OCI-LY7 (cell line): ENCODE data around the gene SQOR. TPM values are rescaled to one million over a fixed set of nuclear protein-coding genes. Genes with fewer than 3 reads are reported as not detected.
A peak's percentile ranks its signal among the peaks of the same experiment; 100 is the strongest.
"Not testable (repeated sequence)": the region's sequence is repeated elsewhere in the genome, so short reads cannot be mapped to it uniquely, and the experiment has no call there.

Source experiments
- BruUV-seq: library from RNA; stranded (reverse); fragments of 400-500 nt; replicated peaks from 2 replicates; lab custom pipeline; 2021; lab: Mats Ljungman, UMichigan
- CTCF ChIA-PET: fragments of 300-600 bp; sonication (Branson Sonifier 250); formaldehyde crosslinking; loops from one replicate; lab custom pipeline; 2022; ENCODE audit warnings: antibody characterized with exemption; ENCODE audit not compliant: unreplicated experiment; lab: Charles Lee
- POLR2A ChIA-PET: fragments of 300-600 bp; sonication (Branson Sonifier 250); formaldehyde crosslinking; loops from one replicate; lab custom pipeline; 2022; ENCODE audit warnings: antibody characterized with exemption; lab: Charles Lee
- DNase-seq: peaks from one replicate; pipeline ENCODE4 v3.0.0-alpha.2; 2015; ENCODE audit warnings: low spot score
- H2AFZ ChIP-seq: fragments of 200-600 bp; sonication (generic), shearing (Covaris generic); 2 replicates; pipeline ENCODE4 v1.6.1; 2014; ENCODE audit warnings: mild to moderate bottlenecking, antibody characterized with exemption, low read length, moderate library complexity
- H3K27ac ChIP-seq: fragments of 200-600 bp; sonication (generic); 2 replicates; pipeline ENCODE4 v1.5.1; 2014; ENCODE audit warnings: mixed run types, low read depth, mild to moderate bottlenecking, moderate library complexity, low read length, inconsistent platforms; ENCODE audit not compliant: poor library complexity, severe bottlenecking
- H3K36me3 ChIP-seq: fragments of 200-600 bp; sonication (generic); 2 replicates; pipeline ENCODE4 v1.6.1; 2014; ENCODE audit warnings: mild to moderate bottlenecking, antibody characterized with exemption, low read length, moderate library complexity, mixed read lengths; ENCODE audit not compliant: insufficient read depth
- H3K4me1 ChIP-seq: fragments of 200-600 bp; sonication (generic); 2 replicates; pipeline ENCODE4 v1.5.1; 2014; ENCODE audit warnings: mild to moderate bottlenecking, low read length; ENCODE audit not compliant: insufficient read depth, poor library complexity, severe bottlenecking
- H3K4me2 ChIP-seq: fragments of 200-600 bp; sonication (generic); 2 replicates; pipeline ENCODE4 v1.6.1; 2014; ENCODE audit warnings: mild to moderate bottlenecking, low read length
- H3K4me3 ChIP-seq: fragments of 200-600 bp; sonication (generic); 2 replicates; pipeline ENCODE4 v1.5.1; 2014; ENCODE audit warnings: mild to moderate bottlenecking, low read depth, low read length; ENCODE audit not compliant: poor library complexity, severe bottlenecking
- H3K79me2 ChIP-seq: fragments of 200-600 bp; sonication (generic); 2 replicates; pipeline ENCODE4 v1.6.1; 2016; ENCODE audit warnings: low read depth, mild to moderate bottlenecking, low read length, moderate library complexity, mixed read lengths; ENCODE audit not compliant: insufficient read depth
- H3K9me2 ChIP-seq: fragments of 200-600 bp; sonication (generic); 2 replicates; pipeline ENCODE4 v1.6.1; 2016; ENCODE audit warnings: mild to moderate bottlenecking, low read length, mixed read lengths; ENCODE audit not compliant: insufficient read depth
- H3K9me3 ChIP-seq: fragments of 200-600 bp; sonication (generic); 2 replicates; pipeline ENCODE4 v1.6.1; 2014; ENCODE audit warnings: mild to moderate bottlenecking, mixed run types, low read length, mixed read lengths
- H4K20me1 ChIP-seq: fragments of 200-600 bp; sonication (generic); 2 replicates; pipeline ENCODE4 v1.6.1; 2014; ENCODE audit warnings: mild to moderate bottlenecking, antibody characterized with exemption, low read length, moderate library complexity, mixed read lengths; ENCODE audit not compliant: insufficient read depth
- EZH2phosphoT487 ChIP-seq: fragments of 200-600 bp; sonication (generic); IDR thresholded peaks from 2 replicates; pipeline ENCODE4 v1.6.1; 2018; ENCODE audit warnings: low read depth, borderline replicate concordance, mild to moderate bottlenecking, mixed run types, antibody characterized with exemption, low read length, moderate library complexity, mixed read lengths
- intact Hi-C: fragments of 100-400 bp; cut with micrococcal nuclease; formaldehyde crosslinking; loops from one replicate; pipeline ENCODE4 v1.10.0; 2022; ENCODE audit not compliant: unreplicated experiment
- total RNA-seq, 2 experiments: library from RNA; depleted of rRNA in 1 of 2; stranded (reverse); fragments of >200 nt in 1 of 2; shearing (Covaris generic) in 1 of 2; gene quantifications; 2 replicates each; pipeline ENCODE4 v1.2.3, GENCODE V29; 2014 to 2022
- TF ChIP-seq, protein P1 (sequence below): fragments of 200-600 bp; sonication (generic); conservative IDR thresholded peaks from 2 replicates; pipeline ENCODE4 v1.5.1; 2014; ENCODE audit warnings: mild to moderate bottlenecking, antibody characterized with exemption, low read length, moderate library complexity, mixed read lengths

Gene SQOR
- total RNA-seq, 2 experiments from 2014 or later: 0.42 to 1.8 TPM

DNA sequence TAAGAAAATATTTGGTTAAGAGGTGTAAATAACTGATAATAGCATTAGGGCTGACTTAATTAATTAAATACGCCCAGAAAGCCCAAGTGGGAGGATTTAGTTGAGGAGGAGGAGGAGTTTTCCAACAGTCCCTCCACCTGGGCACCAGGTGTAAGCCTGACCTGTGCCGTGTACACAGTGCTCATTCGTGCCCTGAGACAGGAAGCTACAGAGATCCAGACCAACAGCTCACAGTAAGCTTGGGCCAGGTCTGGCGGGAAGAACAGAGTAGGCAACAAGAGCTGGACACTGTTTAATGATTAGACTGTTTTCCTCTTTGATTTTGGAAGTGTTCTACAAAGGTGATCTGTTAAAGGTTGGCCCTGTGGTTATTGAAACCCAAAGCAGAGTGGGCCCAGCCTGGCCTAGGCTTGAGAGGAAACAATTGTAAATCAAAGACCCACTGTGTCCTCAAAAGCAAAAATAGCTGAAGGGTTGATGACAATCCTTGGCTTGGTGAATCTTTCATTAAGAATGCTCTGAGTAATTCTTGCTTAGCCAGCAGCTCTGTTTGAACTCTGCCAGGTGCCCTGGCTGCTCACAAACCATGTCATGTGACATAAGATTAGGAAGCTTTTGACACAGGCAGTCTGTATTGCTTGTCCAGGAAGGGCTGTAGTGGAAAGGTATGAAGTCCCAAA lies 13.8 kb downstream of the SQOR start:
- Histone ChIP-seq H3K4me3 (no peak overlapping the region), H2AFZ (0 out of 2 replicates have a peak overlapping the region, but pooled peaks have one; percentile 8), H3K9me2 (no peaks in the 10 kb centered on the region), H3K79me2 (no peaks in the 10 kb centered on the region), H3K9me3 (no peaks in the 10 kb centered on the region), H3K4me2 (no peak overlapping the region), H3K4me1 (no peaks in the 10 kb centered on the region), H3K27ac (no peak overlapping the region), H3K36me3 (no peaks in the 10 kb centered on the region), H4K20me1 (no peaks in the 10 kb centered on the region)
- ChIA-PET POLR2A (interaction anchor here (0.5 to 1.2 kb wide), 3 partner anchors 9 to 1239 kb away, joined by 3 to 11 read pairs (median 3); no protein-coding TSS in a partner anchor), CTCF (no interaction called here)
- no peak for DNase-seq
- BruUV-seq: no TSS peak
- intact Hi-C loops: no loop called here
- TF ChIP-seq EZH2phosphoT487: no peak
- TF ChIP-seq, protein P1, sequence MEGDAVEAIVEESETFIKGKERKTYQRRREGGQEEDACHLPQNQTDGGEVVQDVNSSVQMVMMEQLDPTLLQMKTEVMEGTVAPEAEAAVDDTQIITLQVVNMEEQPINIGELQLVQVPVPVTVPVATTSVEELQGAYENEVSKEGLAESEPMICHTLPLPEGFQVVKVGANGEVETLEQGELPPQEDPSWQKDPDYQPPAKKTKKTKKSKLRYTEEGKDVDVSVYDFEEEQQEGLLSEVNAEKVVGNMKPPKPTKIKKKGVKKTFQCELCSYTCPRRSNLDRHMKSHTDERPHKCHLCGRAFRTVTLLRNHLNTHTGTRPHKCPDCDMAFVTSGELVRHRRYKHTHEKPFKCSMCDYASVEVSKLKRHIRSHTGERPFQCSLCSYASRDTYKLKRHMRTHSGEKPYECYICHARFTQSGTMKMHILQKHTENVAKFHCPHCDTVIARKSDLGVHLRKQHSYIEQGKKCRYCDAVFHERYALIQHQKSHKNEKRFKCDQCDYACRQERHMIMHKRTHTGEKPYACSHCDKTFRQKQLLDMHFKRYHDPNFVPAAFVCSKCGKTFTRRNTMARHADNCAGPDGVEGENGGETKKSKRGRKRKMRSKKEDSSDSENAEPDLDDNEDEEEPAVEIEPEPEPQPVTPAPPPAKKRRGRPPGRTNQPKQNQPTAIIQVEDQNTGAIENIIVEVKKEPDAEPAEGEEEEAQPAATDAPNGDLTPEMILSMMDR: no peak

DNA sequence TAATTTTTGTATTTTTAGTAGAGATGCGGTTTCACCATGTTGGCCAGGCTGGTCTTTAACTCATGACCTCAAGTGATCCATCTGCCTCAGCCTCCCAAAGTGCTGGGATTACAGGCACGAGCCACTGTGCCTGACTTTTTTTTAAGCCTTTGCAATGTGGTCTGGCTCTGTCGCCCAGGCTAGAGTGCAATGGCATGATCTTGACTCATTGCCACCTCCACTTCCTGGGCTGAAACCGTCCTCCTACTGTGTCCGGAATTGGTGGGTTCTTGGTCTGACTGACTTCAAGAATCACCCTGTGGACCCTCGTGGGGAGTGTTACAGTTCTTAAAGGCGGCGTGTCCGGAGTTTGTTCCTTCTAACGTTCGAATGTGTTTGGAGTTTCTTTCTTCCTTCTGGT lies 15.2 kb downstream of the SQOR start:
- H3K9me2 ChIP-seq, CTCF ChIA-PET, POLR2A ChIA-PET, H3K4me2 ChIP-seq, H3K36me3 ChIP-seq, H2AFZ ChIP-seq, H4K20me1 ChIP-seq, BruUV-seq, H3K4me1 ChIP-seq, H3K9me3 ChIP-seq, H3K4me3 ChIP-seq, intact Hi-C loops, H3K79me2 ChIP-seq, H3K27ac ChIP-seq, DNase-seq: not testable (repeated sequence)

DNA sequence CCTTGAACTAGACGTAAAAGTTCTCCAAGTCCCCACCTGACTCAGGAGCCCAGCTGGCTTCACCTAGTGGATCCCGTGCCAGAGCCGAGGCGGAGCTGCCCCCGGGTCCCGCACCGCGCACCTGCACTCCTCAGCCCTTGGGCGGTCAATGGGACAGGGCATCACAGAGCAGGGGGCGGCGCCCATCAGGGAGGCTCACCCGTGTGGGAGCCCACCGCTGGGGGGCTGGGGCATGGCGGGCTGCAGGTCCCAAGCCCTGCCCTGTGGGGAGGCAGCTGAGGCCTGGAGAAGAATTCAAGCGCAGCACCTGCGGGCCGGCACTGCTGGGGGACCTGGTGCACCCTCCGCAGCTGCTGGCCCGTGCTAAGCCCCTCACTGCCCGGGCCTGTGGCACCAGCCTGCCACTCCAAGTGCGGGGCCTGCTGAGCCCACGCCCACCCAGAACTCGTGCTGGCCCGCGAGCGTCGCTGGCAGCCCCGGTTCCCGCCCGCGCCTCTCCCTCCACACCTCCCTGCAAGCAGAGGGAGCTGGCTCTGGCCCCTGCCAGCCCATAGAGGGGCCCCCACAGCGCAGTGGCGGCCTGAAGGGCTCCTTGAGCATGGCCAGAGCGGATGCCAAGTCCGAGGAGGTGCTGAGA lies 16.2 kb downstream of the SQOR start:
- no TSS peak for BruUV-seq
- TF ChIP-seq, protein P1: no peak
- no peak for TF ChIP-seq EZH2phosphoT487
- Histone ChIP-seq H3K36me3 (no peaks in the 10 kb centered on the region), H2AFZ (no peak overlapping the region), H3K27ac (no peak overlapping the region), H3K4me3 (no peak overlapping the region), H3K79me2 (no peaks in the 10 kb centered on the region), H3K4me1 (no peaks in the 10 kb centered on the region), H3K9me3 (no peaks in the 10 kb centered on the region), H3K9me2 (no peaks in the 10 kb centered on the region), H4K20me1 (no peaks in the 10 kb centered on the region), H3K4me2 (no peak overlapping the region)
- DNase-seq: no peak
- POLR2A ChIA-PET: no interaction called here
- intact Hi-C loops: no loop called here
- CTCF ChIA-PET: no interaction called here
